Subcutaneous adipose tissue (tissue), 4 donors: ENCODE data around the gene LTB4R. TPM values are rescaled to one million over a fixed set of nuclear protein-coding genes. Genes with fewer than 3 reads are reported as not detected.

Experiments used
- total RNA-seq, 4 donors: library from RNA; depleted of rRNA; stranded (reverse); fragments of >200 nt; gene quantifications; one replicate each; pipeline ENCODE4 v1.1.0, GENCODE V29; 2016
- TF ChIP-seq, protein P1 (sequence below): fragments of 450-650 bp; IDR thresholded peaks from one replicate; pipeline ENCODE4 v1.5.1; 2016; ENCODE audit warnings: low read depth, mild to moderate bottlenecking, control low read depth, antibody characterized with exemption, moderate library complexity

LTB4R gene
- total RNA-seq, 4 donors from 2014 or later = 4.2 to 10.9 (median 7.5) TPM

GRCh38 chr14:24356208-24356607 is 44.9 kb downstream of the LTB4R start:
- TF ChIP-seq, protein P1, sequence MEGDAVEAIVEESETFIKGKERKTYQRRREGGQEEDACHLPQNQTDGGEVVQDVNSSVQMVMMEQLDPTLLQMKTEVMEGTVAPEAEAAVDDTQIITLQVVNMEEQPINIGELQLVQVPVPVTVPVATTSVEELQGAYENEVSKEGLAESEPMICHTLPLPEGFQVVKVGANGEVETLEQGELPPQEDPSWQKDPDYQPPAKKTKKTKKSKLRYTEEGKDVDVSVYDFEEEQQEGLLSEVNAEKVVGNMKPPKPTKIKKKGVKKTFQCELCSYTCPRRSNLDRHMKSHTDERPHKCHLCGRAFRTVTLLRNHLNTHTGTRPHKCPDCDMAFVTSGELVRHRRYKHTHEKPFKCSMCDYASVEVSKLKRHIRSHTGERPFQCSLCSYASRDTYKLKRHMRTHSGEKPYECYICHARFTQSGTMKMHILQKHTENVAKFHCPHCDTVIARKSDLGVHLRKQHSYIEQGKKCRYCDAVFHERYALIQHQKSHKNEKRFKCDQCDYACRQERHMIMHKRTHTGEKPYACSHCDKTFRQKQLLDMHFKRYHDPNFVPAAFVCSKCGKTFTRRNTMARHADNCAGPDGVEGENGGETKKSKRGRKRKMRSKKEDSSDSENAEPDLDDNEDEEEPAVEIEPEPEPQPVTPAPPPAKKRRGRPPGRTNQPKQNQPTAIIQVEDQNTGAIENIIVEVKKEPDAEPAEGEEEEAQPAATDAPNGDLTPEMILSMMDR = no peak

GRCh38 chr14:24360281-24360680 is 49.0 kb downstream of the LTB4R start:
- TF ChIP-seq, protein P1 = no peak

DNA sequence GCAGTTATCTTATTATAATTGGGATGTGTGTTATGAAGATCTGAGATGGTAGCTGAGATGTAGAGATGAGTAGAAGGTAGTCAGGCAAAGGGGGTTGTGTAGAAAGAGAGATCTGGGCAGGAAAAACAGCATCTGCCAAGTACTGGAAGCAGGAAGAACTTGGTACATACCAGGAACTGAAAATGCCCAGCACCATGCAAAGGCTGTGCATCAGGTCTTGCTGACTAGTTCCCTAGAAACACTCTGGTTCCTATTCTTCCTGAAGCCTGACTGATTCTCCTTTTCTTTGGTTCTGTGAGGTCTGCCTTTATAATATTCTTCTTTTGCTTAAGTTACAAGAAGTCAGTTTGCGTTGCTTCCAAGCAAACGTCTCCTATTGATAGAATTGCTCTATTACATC is 50.0 kb downstream of the LTB4R start:
- TF ChIP-seq, protein P1 = no peak

DNA sequence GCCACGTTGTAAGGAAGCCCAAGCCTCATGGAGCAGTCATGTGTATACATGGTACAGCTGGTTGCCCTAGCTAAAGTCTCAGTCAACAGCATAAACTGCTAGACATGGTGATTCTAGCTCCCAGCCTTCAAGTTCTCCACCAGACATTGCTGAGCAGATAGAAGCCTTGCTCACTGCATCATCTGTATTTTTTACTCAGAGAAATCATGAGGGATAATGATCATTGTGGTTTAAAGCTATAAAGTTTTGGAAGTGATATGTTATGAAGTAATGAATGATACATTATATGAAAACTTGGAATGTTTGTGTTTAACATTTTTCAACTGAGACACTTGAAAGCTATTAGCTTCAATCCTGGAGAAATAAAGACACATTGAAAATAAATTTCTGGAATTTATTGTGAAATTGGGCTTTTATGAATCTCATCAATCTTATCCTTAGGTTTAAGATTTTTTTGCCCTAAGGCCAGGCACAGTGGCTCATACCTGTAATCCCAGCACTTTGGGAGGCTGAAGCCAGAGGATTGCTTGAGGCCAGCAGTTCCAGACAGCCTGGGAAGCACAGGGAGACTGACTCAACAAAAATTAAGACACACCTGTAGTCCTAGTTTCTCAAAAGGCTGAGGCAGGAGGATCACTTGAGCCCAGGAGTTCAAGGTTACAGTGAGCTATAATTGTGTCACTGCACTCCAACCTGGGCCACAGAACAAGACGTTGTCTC is 51.1 kb downstream of the LTB4R start:
- TF ChIP-seq, protein P1 = no peak

DNA sequence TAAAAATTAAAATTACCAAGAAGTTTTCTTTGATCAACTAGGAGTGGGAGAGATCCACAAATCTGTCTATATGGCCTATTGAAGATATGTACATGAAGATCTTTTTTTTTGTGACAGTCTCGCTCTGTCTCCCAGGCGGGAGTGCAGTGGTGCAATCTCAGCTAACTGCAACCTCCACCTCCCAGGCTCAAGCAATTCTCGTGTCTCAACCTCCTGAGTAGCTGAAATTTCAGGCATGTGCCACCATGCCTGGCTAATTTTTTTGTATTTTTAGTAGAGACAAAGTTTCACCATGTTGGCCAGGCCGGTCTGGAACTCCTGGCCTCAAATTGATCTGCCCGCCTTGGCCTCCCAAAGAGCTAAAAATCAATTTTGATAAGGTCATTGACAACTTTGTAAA is 52.1 kb downstream of the LTB4R start:
- TF ChIP-seq, protein P1 = no peak

DNA sequence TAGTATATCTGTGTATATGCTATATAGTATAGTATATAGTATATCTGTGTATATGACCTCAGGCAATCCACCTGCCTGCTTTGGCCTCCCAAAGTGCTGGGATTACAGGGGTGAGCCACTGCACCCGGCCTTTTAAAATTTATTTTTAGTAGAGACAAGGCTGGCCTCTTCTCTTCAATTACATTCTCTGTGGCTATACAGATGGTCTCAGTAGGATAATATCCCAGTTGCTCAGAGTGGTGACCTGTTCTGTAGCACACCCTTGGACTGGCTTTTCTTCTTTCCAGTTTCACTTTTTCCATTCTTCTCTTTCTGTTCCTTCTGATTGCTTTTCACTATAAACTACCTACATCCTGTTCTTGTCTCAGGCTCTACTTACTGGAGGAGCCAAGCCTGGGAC is 53.5 kb downstream of the LTB4R start:
- TF ChIP-seq, protein P1 = no peak

DNA sequence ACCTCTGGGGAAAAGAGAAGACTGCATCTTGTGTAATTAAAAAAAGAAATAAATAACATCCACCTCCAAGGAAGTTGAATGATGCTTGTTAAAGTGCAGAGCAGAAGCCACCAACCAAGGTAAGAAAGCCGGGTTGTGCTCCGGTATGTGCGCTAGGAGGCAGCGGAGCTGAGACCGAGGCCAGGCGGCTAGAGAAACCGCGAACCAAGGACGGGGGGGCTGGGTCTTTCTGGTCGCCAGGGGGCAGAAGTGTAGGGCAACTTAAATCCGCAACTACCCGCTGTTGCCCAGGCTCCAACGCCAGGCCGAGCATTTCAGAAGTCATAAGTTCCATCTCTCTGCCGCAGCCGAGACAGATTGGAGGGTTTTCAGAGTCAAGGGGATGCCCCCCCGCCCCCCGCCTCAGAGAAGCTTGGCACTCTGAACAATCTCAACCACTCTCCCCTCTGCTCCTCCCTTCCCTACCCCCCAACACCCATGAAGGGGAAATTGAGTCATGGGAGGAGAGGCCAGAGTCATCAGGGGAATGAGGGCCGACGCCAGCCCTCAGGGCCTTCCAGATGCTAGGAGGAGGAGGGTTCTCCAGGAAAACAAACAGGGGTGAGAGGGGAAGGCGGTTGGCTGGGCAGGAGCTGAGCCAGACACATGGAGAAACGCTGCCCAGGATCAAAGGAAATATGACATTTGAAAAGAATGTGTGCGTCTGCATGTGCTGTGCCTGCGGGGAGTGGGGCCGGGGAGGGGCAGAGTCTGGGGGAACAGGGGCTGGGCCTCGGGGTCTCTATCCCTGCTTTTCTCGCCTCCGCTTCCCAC is 54.5 kb downstream of the LTB4R start:
- TF ChIP-seq, protein P1 = no peak
